Measurements from ENCODE around the gene TFF3.

- TF ChIP-seq CTCF (conservative IDR thresholded peaks at IDR 0.05) (no peak), EZH2 (IDR thresholded peaks at IDR 0.05; ENCODE audit: low read depth) (no peak)
These were observed 1.7 kb downstream of the TFF3 start for GRCh38 chr21:42313501-42313969.
